Measurements from ENCODE around the gene IDNK. TPM values are rescaled to one million over a fixed set of nuclear protein-coding genes. Genes with fewer than 3 reads are reported as not detected.

IDNK gene
- polyA plus RNA-seq, 1 experiment: 7.5 TPM

DNA sequence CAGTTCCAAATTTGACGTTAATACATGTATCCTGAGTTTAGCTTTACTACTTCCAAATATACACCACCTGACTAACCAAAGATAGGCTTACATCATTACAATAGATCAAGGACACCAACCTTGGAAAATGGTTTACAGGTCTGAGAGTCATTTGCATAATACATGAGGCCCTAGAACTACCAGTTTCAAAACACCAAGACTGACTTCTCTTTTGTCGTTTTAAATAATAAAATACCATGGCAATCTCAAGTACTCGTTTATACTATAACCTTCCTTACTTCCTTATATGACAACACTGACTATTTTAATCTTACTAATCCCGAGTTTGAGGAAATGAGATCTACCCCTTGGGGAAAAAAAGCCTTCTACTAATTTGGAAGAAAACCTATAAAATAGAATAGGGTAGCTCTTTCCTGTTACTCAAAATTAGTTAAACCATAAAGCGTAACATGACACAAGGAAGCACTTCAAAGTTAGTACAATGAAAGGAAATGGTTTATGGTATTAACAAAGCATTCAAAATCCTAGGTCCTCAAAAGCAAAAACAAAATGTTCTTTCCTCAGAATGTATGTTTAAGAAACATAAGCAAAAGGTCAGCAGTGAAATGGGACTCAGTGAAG lies 42.7 kb downstream of the IDNK start:
- TF ChIP-seq, protein P1, sequence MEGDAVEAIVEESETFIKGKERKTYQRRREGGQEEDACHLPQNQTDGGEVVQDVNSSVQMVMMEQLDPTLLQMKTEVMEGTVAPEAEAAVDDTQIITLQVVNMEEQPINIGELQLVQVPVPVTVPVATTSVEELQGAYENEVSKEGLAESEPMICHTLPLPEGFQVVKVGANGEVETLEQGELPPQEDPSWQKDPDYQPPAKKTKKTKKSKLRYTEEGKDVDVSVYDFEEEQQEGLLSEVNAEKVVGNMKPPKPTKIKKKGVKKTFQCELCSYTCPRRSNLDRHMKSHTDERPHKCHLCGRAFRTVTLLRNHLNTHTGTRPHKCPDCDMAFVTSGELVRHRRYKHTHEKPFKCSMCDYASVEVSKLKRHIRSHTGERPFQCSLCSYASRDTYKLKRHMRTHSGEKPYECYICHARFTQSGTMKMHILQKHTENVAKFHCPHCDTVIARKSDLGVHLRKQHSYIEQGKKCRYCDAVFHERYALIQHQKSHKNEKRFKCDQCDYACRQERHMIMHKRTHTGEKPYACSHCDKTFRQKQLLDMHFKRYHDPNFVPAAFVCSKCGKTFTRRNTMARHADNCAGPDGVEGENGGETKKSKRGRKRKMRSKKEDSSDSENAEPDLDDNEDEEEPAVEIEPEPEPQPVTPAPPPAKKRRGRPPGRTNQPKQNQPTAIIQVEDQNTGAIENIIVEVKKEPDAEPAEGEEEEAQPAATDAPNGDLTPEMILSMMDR (IDR thresholded peaks at IDR 0.05; ENCODE audit: low read depth, low read length): no peak
- CTCF ChIA-PET: interaction anchor here (0.8 to 2.7 kb wide), 3 partner anchors 16 to 45 kb away, joined by 3 to 7 read pairs (median 6); no protein-coding TSS in a partner anchor
- no peaks in the 10 kb centered on the region for H3K27me3 ChIP-seq (ENCODE audit: control insufficient read depth, insufficient read depth, low read length)
- no peak for DNase-seq (ENCODE audit: low read depth, low spot score)
- no peak overlapping the region for H3K27ac ChIP-seq (ENCODE audit: low read depth, low read length)
- POLR2A ChIA-PET: no interaction called here
- no peak overlapping the region for H3K4me3 ChIP-seq (ENCODE audit: low read depth, low read length)
- H3K9me3 ChIP-seq (ENCODE audit: control insufficient read depth, insufficient read depth, low read length): no peaks in the 10 kb centered on the region

DNA sequence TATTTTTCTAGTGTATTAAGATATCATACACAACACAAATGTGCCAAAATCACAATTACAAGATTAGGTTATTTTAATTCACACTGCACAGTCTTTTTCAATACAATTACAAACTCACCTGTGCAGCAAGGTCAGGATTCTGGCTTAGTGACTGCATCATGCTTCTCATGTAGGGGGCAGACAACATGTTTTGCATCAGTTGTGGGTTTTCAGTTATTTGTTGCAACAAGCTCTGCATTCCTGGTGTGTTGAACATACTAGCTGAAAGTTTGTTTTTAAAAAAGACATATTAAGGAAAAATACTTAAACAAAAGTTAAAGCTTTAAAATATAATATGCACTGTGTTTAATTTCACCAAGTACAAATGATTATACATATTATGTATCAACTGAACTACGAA lies 46.1 kb downstream of the IDNK start:
- ChIA-PET POLR2A (no interaction called here), CTCF (interaction anchor here (0.6 to 1.2 kb wide), 5 partner anchors 11 to 511 kb away, joined by 3 to 5 read pairs (median 3); no protein-coding TSS in a partner anchor)
- Histone ChIP-seq H3K27me3 (ENCODE audit: control insufficient read depth, insufficient read depth, low read length) (no peaks in the 10 kb centered on the region), H3K27ac (ENCODE audit: low read depth, low read length) (no peak overlapping the region), H3K4me3 (ENCODE audit: low read depth, low read length) (no peak overlapping the region), H3K9me3 (ENCODE audit: control insufficient read depth, insufficient read depth, low read length) (no peaks in the 10 kb centered on the region)
- TF ChIP-seq, protein P1 (IDR thresholded peaks at IDR 0.05; ENCODE audit: low read depth, low read length): no peak
- DNase-seq (ENCODE audit: low read depth, low spot score): no peak

DNA sequence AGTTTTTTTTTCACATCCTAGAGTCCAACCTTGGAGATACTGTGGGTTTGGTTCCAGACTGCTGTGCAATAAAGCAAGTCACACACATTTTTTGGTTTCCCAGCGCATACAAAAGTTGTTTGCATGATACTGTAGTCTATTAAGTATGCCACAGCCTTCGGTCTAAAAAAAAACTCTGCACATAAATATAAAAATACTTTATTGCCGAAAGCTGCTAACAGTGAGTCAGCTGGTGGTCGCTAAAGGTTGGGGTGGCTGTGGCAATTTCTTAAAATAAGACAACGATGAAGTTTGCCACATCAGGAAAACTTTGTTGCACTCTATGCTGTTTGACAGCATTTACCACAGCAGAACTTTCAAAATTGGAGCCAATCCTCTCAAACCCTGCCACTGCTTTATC lies 47.4 kb downstream of the IDNK start:
- no peaks in the 10 kb centered on the region for H3K27me3 ChIP-seq (ENCODE audit: control insufficient read depth, insufficient read depth, low read length)
- H3K4me3 ChIP-seq (ENCODE audit: low read depth, low read length): no peak overlapping the region
- POLR2A ChIA-PET: no interaction called here
- no peak overlapping the region for H3K27ac ChIP-seq (ENCODE audit: low read depth, low read length)
- H3K9me3 ChIP-seq (ENCODE audit: control insufficient read depth, insufficient read depth, low read length): no peaks in the 10 kb centered on the region
- CTCF ChIA-PET: no interaction called here
- TF ChIP-seq, protein P1 (IDR thresholded peaks at IDR 0.05; ENCODE audit: low read depth, low read length): no peak
- DNase-seq (ENCODE audit: low read depth, low spot score): no peak

DNA sequence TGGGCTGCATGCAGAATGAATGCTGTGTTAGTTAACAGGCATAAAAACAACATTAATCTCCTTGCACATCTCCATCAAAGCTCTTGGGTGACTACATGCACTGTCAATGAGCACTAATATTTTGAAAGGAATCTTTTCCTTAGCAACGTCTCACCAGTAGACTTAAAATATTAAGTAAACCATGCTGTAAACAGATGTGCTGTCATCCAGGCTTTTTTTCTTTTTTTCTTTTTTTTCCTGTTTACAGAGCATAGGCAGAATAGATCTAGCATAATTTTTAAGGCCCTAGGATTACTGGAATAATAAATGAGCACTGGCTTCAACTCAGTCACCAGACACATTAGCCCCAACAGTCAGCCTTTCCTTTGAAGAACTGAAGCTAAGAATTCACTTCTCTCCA lies 48.5 kb downstream of the IDNK start:
- DNase-seq (ENCODE audit: low read depth, low spot score): no peak
- H3K27ac ChIP-seq (ENCODE audit: low read depth, low read length): no peak overlapping the region
- TF ChIP-seq, protein P1 (IDR thresholded peaks at IDR 0.05; ENCODE audit: low read depth, low read length): no peak
- H3K9me3 ChIP-seq (ENCODE audit: control insufficient read depth, insufficient read depth, low read length): no peaks in the 10 kb centered on the region
- CTCF ChIA-PET: no interaction called here
- H3K4me3 ChIP-seq (ENCODE audit: low read depth, low read length): no peak overlapping the region
- POLR2A ChIA-PET: no interaction called here
- no peaks in the 10 kb centered on the region for H3K27me3 ChIP-seq (ENCODE audit: control insufficient read depth, insufficient read depth, low read length)

DNA sequence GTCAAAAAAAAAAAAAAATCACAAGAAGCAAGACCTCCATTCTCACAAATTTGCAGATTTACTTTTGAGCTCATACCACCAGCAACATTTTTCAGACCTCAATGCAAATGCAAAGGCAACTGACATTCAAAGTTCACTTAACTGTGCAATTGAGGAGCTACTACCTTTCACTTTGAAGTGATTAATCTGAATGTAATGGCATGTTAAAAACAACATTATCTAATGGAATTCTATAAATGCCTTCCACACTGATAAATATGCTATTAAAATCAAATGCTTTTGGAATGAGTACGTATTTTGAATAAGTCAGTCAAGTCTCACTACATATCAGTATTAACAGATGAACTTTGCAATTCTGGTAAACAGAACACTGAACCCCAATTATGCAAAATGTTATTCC lies 52.5 kb downstream of the IDNK start:
- TF ChIP-seq, protein P1 (IDR thresholded peaks at IDR 0.05; ENCODE audit: low read depth, low read length): no peak
- no peaks in the 10 kb centered on the region for H3K27me3 ChIP-seq (ENCODE audit: control insufficient read depth, insufficient read depth, low read length)
- no peak overlapping the region for H3K4me3 ChIP-seq (ENCODE audit: low read depth, low read length)
- ChIA-PET POLR2A (no interaction called here), CTCF (interaction anchor here (1.1 kb wide), 1 partner anchor 26 kb away, joined by 4 read pairs; no protein-coding TSS in a partner anchor)
- no peak for DNase-seq (ENCODE audit: low read depth, low spot score)
- H3K9me3 ChIP-seq (ENCODE audit: control insufficient read depth, insufficient read depth, low read length): no peaks in the 10 kb centered on the region
- H3K27ac ChIP-seq (ENCODE audit: low read depth, low read length): no peak overlapping the region

Measured in AG04450 (cell line).